Smooth muscle cell of the brain vasculature (primary cell): ENCODE results near the gene GDF7.
"Not testable (repeated sequence)": the region's sequence is repeated elsewhere in the genome, so short reads cannot be mapped to it uniquely, and the experiment has no call there.

Experiments used
- DNase-seq: peaks from one replicate; pipeline ENCODE4 v3.0.0-alpha.2; 2012; ENCODE audit warnings: low read depth, low spot score

GDF7 gene

DNA sequence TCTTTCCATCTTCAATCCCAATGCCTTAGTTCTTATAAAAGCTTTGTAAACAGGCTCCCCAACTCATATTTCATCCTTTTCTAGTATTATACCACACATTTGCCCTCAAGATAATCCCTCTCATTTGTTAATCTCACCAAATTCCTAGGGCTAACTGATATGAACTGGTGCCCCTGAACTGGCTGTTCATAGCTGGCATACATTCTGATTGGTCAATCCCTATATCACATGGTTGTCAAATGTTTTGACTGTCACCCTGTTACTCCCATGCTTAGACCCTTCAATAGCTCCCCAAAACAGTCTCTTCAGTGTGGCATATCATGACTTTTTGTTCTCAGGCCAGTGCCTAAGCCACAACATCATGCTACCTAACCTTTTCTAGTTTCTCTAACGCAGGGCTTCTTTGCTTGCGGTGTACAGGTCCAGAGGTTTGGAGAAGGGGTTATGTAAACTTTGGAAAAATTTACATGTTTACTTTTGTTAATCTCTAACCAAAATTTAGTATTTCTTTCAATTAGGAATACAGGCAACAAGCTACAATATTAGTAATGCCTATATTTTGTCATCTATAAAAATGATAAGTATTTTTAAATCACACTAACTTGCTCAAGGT lies 30.5 kb downstream of the GDF7 start:
- DNase-seq = no peak

DNA sequence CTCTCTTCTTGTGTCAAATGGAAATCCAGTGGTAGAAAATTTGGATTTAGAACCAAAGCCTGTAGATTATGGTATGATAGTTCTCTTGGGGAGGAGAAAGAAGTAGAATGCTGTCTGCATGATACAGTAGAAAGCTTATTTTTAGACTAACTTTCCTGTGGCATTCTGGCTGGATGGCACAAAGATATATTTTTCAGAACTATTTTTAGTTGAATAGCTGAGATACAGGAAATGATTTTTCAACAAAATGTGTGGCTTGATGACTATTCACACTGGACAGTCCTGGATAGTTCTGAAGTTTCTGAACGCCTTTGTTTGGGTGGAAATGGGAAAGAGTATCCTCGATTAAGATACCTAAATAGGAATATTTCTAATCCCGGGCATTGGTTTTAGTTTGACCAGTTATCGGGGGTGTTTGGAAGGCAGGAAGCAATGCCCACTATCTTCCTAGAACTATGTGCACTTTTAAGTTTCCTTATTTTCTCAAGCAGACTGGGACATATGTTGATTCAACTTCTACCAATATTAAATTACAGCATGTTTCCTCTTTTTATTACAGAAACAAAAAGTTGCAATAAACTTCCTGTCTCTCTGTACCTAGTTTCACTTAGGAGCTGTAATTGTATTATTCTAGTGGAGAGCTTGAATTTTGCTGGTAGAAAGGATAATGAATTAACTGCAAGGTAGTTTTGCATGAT lies 32.1 kb downstream of the GDF7 start:
- DNase-seq = no peak

DNA sequence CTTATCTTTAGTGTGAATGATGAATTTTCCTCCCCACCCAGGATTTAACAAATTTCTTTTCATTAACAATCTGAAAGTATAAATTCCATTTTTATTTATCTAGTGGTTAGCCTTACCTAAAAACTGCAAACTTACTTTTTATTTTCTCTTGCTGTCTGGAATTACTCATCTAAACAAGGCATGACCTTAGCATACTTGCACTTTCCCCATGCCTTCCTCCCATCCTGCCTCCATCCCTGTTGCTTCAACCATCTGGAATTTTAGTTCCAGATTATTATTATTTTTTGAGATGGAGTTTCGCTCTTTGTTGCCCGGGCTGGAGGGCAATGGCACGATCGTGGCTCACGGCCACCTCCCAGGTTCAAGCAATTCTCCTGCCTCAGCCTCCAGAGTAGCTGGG lies 35.6 kb downstream of the GDF7 start:
- no peak for DNase-seq

DNA sequence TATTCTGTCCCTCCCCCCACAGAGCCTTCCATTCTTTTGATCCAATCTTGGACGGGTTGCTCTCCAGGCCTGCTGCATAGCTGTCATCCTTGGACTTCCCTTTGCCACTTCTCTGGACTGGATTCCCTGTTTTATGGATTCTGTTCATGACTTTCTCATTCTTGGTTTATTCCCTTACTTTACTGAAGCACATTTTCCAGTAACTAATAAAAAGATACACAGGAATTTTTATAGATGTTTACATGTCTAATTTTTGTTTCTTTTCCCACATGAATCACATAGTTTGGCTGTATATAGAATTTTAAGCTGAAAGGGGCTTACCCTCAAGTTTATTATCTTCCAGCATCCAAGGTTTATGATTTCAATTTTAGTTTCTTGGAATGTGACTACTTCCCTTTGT lies 37.9 kb downstream of the GDF7 start:
- DNase-seq = no peak

DNA sequence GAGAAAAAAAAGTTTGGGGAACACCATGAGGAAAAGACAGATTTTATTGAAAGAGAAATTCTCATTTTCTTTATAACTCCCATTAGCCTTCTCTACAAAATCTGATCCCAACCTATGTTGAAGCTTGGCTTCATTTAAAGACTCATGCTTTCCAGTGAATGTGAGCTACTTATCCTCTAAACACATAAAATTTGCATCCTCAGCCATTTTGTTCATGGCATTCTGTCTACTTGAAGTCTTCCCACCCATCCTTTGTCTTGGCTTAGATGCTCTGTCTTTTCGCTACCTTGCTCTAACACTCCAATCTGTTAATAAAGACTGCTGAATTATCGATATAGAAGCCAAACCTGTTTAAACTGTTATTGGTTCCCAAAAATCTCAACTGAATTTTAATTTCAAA lies 39.3 kb downstream of the GDF7 start:
- DNase-seq = no peak

DNA sequence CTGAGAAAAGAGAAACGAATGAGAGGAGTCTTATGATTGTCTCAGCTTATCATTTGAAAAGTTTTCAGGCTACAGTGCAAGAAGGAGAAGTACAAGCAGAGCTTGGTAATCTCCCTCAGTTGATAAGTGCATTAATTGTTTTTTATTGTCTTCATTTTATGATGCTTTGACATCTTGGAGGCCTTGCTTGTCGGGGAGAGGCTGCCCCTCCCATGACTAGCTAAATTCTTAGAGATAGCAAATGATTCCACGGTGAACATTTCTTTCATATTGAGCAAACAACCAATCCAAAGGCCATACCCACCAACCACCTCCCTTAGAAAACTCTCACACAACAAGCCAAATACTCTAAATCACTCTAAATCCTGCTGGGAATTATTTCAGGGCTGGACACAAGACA lies 39.8 kb downstream of the GDF7 start:
- DNase-seq = no peak

DNA sequence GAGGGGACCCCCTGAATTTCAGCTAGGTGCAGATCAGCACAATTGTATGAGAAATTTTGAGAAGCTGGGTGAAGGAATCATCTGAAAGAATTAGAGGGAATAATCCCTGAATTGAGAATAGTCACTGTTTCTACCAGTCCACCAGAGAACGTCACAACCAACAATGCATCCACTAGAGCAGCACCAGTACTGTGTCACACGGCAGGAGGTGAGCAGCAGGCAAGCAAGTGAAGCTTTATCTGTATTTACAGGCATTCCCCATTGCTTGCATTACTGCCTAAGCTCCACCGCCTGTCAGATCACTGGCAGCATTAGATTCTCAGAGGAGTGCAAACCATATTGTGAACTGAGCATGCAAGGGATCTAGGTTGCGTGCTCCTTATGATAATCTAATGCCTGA lies 40.7 kb downstream of the GDF7 start:
- no peak for DNase-seq

DNA sequence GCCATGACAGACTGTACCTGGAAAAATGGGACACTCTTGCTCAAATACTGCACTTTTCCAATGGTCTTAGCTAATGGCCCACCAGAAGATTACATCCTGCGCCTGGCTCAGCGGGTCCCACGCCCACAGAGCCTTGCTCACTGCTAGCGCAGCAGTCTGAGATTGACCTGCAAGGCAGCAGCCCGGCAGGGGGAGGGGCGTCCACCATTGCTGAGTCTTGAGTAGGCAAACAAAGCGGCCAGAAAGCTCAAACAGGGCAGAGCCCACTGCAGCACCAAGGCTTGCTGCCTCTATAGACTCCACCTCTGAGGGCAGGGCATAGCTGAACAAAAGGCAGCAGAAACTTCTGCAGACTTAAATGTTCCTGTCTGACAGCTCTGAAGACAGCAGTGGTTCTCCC lies 44.7 kb downstream of the GDF7 start:
- DNase-seq = not testable (repeated sequence)

DNA sequence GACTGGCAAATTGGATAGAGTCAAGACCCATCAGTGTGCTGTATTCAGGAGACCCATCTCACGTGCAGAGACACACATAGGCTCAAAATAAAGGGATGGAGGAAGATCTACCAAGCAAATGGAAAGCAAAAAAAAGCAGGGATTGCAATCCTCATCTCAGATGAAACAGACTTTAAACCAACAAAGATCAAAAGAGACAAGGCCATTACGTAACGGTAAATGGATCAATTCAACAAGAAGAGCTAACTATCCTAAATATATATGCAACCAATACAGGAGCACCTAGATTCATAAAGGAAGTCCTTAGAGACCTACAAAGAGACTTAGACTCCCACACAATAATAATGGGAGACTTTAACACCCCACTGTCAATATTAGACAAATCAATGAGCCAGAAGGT lies 46.6 kb downstream of the GDF7 start:
- not testable (repeated sequence) for DNase-seq

DNA sequence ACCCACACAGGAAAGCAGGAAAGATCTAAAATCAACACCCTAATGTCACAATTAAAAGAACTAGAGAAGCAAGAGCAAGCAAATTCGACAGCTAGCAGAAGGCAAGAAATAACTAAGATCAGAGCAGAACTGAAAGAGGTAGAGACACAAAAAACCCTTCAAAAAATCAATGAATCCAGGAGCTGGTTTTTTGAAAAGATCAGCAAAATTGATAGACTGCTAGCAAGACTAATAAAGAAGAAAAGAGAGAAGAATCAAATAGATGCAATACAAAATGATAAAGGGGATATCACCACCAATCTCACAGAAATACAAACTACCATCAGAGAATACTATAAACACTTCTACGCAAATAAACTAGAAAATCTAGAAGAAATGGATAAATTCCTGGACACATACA lies 47.5 kb downstream of the GDF7 start:
- not testable (repeated sequence) for DNase-seq

DNA sequence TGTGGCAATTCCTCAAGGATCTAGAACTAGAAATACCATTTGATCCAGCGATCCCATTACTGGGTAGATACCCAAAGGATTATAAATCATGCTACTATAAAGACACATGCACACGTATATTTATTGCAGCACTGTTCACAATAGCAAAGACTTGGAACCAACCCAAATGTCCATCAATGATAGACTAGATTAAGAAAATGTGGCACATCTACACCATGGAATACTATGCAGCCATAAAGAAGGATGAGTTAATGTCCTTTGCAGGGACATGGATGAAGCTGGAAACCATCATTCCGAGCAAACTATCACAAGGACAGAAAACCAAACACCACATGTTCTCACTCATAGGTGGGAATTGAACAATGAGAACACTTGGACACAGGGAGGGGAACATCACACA lies 49.2 kb downstream of the GDF7 start:
- not testable (repeated sequence) for DNase-seq

DNA sequence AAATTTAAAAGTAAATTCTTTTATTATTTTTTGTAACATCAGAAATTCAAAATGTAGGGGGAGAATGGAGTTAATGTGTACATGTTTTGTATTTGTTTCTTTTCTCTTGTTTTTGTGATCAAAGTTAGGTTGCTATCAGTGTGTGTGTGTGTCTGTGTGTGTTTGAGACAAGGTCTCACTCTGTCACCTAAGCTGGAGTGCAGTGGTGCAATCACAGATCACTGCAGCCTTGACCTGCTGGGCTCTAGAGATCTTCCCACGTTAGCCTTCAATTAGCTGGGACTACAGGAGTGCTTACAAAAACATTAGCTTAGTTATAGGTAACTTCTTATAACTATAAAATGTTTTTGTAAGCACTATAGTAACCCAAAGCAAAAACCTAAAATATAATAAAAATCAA lies 50.7 kb downstream of the GDF7 start:
- DNase-seq = no peak

DNA sequence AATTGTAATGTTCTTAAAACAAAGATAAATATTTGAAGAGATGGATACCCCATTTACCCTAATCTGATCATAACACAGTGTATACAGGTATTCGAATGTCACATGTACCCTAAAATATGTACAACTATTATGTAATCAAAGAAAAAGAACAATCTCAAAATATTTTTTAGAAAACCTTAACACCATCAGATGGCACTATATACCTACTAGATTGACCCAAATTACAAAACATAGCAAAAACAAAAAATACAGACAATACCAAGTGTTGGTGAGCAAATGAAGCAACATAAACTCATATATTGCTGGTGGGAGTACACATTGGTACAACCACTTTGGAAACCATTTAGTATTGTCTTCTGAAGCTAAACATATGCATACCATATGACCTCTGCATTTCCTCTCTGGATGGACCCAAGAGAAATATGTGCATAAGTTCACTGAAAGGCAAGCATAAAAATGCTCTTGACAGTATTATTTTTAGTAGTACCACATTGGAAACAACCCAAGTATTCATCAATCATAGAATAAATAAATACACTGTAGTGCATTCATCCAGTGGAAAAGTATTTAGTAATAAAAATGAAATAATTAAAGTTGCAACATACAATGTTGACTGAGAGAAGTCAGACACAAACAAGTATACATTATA lies 55.8 kb downstream of the GDF7 start:
- DNase-seq = no peak

DNA sequence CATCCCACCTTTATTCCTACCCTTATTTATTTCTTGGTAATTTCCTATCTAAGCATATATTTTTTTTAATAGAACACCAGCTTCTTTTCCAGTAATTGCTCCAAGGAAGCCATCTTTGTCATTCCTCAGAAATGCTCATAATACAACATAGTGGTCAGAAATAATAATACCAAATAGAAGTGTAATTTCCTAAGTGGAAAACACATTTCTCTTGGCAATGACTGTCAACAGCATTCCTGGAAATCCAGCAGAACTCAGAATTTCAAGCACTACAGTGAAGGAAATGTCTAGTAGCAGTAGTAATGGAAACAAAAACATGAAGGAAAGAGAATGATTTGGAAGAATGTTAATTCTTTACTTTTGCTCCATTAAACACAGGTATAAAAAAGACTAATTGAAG lies 56.6 kb downstream of the GDF7 start:
- DNase-seq = no peak

DNA sequence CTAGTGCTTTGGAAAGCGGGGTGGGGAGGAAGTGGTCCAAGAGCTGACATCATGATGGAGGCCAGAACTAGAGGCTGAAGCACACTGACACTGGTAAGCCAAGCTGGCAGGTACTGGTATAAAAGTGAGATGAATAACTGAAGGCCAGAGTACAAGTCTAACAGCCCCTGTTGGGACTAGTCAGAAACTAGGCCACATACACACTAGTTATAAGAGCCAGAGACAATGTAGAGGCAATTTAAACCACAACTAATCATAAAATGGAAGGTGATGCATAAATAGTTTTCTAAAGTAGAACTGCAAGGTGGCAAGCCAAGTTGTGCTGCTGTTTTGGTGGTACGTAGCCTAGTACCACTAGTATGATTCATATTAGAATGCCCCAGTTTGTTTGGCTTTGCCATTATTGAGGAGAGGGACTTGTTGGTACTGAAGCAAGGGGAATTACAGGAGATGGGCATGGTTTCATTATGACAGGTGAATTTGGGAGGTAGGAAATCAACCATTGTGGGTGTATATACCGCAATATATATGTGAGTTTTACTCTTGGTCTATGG lies 57.6 kb downstream of the GDF7 start:
- DNase-seq = no peak

DNA sequence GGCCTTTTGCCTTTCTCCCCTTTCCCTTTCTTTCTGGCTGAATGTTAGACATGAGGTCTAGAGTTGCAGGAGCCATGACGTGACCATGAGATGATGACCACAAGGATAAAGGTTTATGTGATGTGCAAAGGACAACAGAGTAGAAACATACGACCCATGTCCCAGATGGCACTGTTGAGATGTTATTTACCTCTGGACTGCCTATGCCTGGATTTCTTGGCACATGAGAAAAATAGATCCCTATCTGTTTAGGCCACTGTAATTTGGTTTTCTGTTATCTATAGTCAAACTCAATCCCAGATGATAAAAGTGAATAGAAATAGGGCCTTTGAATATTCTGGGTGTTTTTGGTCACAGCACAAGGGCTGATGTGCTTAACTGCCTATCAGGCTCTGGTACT lies 58.8 kb downstream of the GDF7 start:
- DNase-seq = no peak

DNA sequence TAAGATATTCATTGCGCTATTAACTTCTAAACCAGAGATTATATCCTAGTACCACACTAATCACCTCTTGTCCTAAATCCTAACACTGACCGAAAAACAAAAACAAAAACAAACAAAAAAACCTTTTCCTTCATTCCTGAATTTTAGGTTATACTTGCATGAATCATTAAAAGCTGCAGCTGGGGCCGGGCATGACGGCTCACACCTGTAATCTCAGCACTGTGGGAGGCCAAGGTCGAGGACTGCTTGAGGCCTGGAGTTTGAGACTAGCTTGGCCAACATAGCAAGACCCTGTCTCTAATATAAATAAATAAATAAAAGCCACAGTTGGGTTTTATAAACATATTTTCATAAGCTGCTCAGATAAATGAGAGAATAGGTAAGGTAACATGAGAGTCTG lies 60.0 kb downstream of the GDF7 start:
- DNase-seq = no peak

DNA sequence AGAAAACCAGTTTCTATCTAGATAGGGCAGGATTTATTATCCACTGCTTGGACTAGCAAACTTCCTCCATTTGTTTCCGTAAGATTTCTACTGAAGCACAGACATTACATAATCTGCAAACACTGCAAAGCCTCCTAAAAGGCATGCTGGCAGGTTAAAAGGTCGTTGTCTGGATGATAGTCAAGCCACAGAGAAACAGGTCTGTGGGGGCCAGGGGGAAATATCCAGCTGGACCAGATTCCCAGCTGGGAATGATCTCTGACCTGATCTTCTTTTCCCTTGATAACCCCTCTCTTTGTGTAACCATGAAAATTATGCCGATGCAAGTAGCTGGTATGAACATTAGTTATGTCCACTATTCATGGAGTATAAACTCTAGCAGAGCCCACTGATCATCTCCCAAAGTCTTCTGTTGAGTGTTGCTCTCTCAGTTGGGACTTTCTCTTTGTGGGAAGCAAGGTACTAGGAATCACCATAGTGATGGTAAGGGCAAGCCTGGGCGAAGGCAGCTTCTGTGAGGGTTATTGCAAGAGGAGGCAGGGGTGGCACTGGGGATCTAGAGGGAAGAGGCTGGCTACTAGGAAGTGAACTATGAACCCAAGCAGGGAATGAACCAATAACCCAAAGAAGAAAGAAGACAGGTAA lies 61.3 kb downstream of the GDF7 start:
- DNase-seq = peak; percentile 4
